PC-3 (cell line): ENCODE measurements around the gene LINGO1. TPM values are rescaled to one million over a fixed set of nuclear protein-coding genes. Genes with fewer than 3 reads are reported as not detected.

Source experiments
- ATAC-seq: fragments of 200-7000 bp; cut with Tn5 transposase; 2 replicates; pipeline ENCODE4 v1.9.1; 2020; ENCODE audit warnings: mild to moderate bottlenecking, moderate library complexity
- BruUV-seq: library from RNA; stranded (reverse); fragments of 400-500 nt; replicated peaks from 2 replicates; lab custom pipeline; 2021; lab: Mats Ljungman, UMichigan
- CTCF ChIA-PET: fragments of 300-600 bp; sonication (Branson Sonifier 250); formaldehyde crosslinking; loops from one replicate; lab custom pipeline; 2022; ENCODE audit warnings: antibody characterized with exemption; lab: Charles Lee
- POLR2A ChIA-PET: fragments of 300-600 bp; sonication (Branson Sonifier 250); formaldehyde crosslinking; loops from one replicate; lab custom pipeline; 2022; ENCODE audit warnings: antibody characterized with exemption; ENCODE audit not compliant: unreplicated experiment; lab: Charles Lee
- DNase-seq: peaks from one replicate; pipeline ENCODE4 v3.0.0-alpha.2; 2015
- H2AFZ ChIP-seq: fragments of 300-600 bp; sonication (generic); 2 replicates; pipeline ENCODE4 v1.6.0; 2016; ENCODE audit warnings: antibody characterized with exemption, low read length
- H3F3A ChIP-seq: fragments of 300-600 bp; sonication (generic); one replicate; pipeline ENCODE4 v1.6.0; 2017; ENCODE audit warnings: antibody characterized with exemption, low read length, control low read depth, mild to moderate bottlenecking; ENCODE audit not compliant: unreplicated experiment
- H3K27ac ChIP-seq: fragments of 300-600 bp; sonication (generic); 2 replicates; pipeline ENCODE4 v1.5.1; 2016; ENCODE audit warnings: mild to moderate bottlenecking, low read length
- H3K27me3 ChIP-seq: fragments of 300-600 bp; sonication (generic); 2 replicates; pipeline ENCODE4 v1.6.1; 2016; ENCODE audit warnings: low read length, mixed read lengths
- H3K36me3 ChIP-seq: fragments of 300-600 bp; sonication (generic); 2 replicates; pipeline ENCODE4 v1.6.1; 2016; ENCODE audit warnings: low read depth, mixed run types, low read length, mixed read lengths
- H3K4me1 ChIP-seq: fragments of 300-600 bp; sonication (generic); 2 replicates; pipeline ENCODE4 v1.5.1; 2016; ENCODE audit warnings: low read length; ENCODE audit not compliant: insufficient read depth
- H3K4me2 ChIP-seq: fragments of 300-600 bp; sonication (generic); 2 replicates; pipeline ENCODE4 v1.6.0; 2016; ENCODE audit warnings: low read length
- H3K4me3 ChIP-seq: fragments of 300-600 bp; sonication (generic); 2 replicates; pipeline ENCODE4 v1.5.1; 2016; ENCODE audit warnings: mild to moderate bottlenecking, low read length, mixed read lengths
- H3K79me2 ChIP-seq: fragments of 300-600 bp; sonication (generic); 2 replicates; pipeline ENCODE4 v1.6.1; 2017; ENCODE audit warnings: low read length, mixed read lengths
- H3K9ac ChIP-seq: fragments of 300-600 bp; sonication (generic); 2 replicates; pipeline ENCODE4 v1.6.0; 2016; ENCODE audit warnings: mild to moderate bottlenecking, low read length
- H3K9me2 ChIP-seq: fragments of 300-600 bp; sonication (generic); replicated peaks from 2 replicates; pipeline ENCODE4 v1.6.1; 2016; ENCODE audit warnings: mixed run types, low read length, mixed read lengths
- H3K9me3 ChIP-seq: fragments of 300-600 bp; sonication (generic); 2 replicates; pipeline ENCODE4 v1.6.1; 2016; ENCODE audit warnings: low read length, mixed read lengths
- H4K20me1 ChIP-seq: fragments of 300-600 bp; sonication (generic); 2 replicates; pipeline ENCODE4 v1.6.1; 2016; ENCODE audit warnings: low read length, mixed read lengths
- CTCF ChIP-seq: fragments of 300-600 bp; sonication (generic); conservative IDR thresholded peaks from 2 replicates; pipeline ENCODE4 v1.5.1; 2017; ENCODE audit warnings: antibody characterized with exemption, low read depth, mild to moderate bottlenecking, low read length
- EZH2 ChIP-seq: fragments of 300-600 bp; sonication (generic); IDR thresholded peaks from one replicate; pipeline ENCODE4 v1.6.1; 2017; ENCODE audit warnings: antibody characterized with exemption, mild to moderate bottlenecking, low read length; ENCODE audit not compliant: unreplicated experiment
- EZH2phosphoT487 ChIP-seq: fragments of 300-600 bp; sonication (generic); IDR thresholded peaks from 2 replicates; pipeline ENCODE4 v1.6.1; 2018; ENCODE audit warnings: mild to moderate bottlenecking, antibody characterized with exemption, low read length, borderline replicate concordance
- intact Hi-C: fragments of 100-400 bp; cut with micrococcal nuclease; formaldehyde crosslinking; loops from 2 replicates; pipeline ENCODE4 v1.9.0; 2023
- total RNA-seq: library from RNA; depleted of rRNA; stranded (reverse); fragments of >200 nt; gene quantifications from 2 replicates; pipeline ENCODE4 v1.2.3, GENCODE V29; 2014

Gene LINGO1
- total RNA-seq, 1 experiment from 2014 or later, result not detected

GRCh38 chr15:77613814-77614213 lies 18.9 kb downstream of the LINGO1 start:
- BruUV-seq, result no TSS peak
- ATAC-seq (no peak), DNase-seq (no peak)
- Histone ChIP-seq H3K4me2 (no peak overlapping the region), H3F3A (no peaks in the 10 kb centered on the region), H3K27me3 (no peaks in the 10 kb centered on the region), H4K20me1 (no peaks in the 10 kb centered on the region), H3K9ac (no peak overlapping the region), H3K9me2 (no peaks in the 10 kb centered on the region), H3K9me3 (no peaks in the 10 kb centered on the region), H3K27ac (no peak overlapping the region), H3K79me2 (no peaks in the 10 kb centered on the region), H3K36me3 (no peaks in the 10 kb centered on the region), H2AFZ (no peak overlapping the region), H3K4me3 (no peak overlapping the region), H3K4me1 (no peaks in the 10 kb centered on the region)
- no peak for TF ChIP-seq CTCF
- TF ChIP-seq EZH2, result no peak
- no peak for TF ChIP-seq EZH2phosphoT487
- intact Hi-C loops, result no loop called here
- ChIA-PET POLR2A (no interaction called here), CTCF (no interaction called here)

GRCh38 chr15:77612958-77613601 lies 19.6 kb downstream of the LINGO1 start:
- Histone ChIP-seq H3K27ac (no peak overlapping the region), H3K9ac (no peak overlapping the region), H2AFZ (no peak overlapping the region), H3K27me3 (no peaks in the 10 kb centered on the region), H3K9me3 (no peaks in the 10 kb centered on the region), H3K4me3 (no peak overlapping the region), H3K4me1 (no peaks in the 10 kb centered on the region), H3F3A (no peaks in the 10 kb centered on the region), H3K9me2 (no peaks in the 10 kb centered on the region), H3K36me3 (no peaks in the 10 kb centered on the region), H3K4me2 (no peak overlapping the region), H3K79me2 (no peaks in the 10 kb centered on the region), H4K20me1 (no peaks in the 10 kb centered on the region)
- CTCF ChIA-PET, result no interaction called here
- ATAC-seq, result no peak
- DNase-seq, result no peak
- no peak for TF ChIP-seq EZH2phosphoT487
- no peak for TF ChIP-seq CTCF
- intact Hi-C loops, result no loop called here
- no TSS peak for BruUV-seq
- POLR2A ChIA-PET, result no interaction called here

GRCh38 chr15:77611767-77612166 lies 20.9 kb downstream of the LINGO1 start:
- no peaks in the 10 kb centered on the region for H3K79me2 ChIP-seq
- no peak overlapping the region for H2AFZ ChIP-seq
- ChIA-PET POLR2A (no interaction called here), CTCF (no interaction called here)
- H4K20me1 ChIP-seq, result no peaks in the 10 kb centered on the region
- no peaks in the 10 kb centered on the region for H3K9me3 ChIP-seq
- H3K4me1 ChIP-seq, result no peaks in the 10 kb centered on the region
- DNase-seq (no peak), ATAC-seq (no peak)
- no peak overlapping the region for H3K27ac ChIP-seq
- H3K36me3 ChIP-seq, result no peaks in the 10 kb centered on the region
- no peak overlapping the region for H3K4me3 ChIP-seq
- H3K9ac ChIP-seq, result no peak overlapping the region
- TF ChIP-seq CTCF (no peak), EZH2phosphoT487 (no peak), EZH2 (no peak)
- H3K9me2 ChIP-seq, result no peaks in the 10 kb centered on the region
- intact Hi-C loops, result no loop called here
- H3K27me3 ChIP-seq, result no peaks in the 10 kb centered on the region
- H3F3A ChIP-seq, result no peaks in the 10 kb centered on the region
- H3K4me2 ChIP-seq, result no peak overlapping the region
- no TSS peak for BruUV-seq
